ENCODE results near the gene AFAP1.
A peak's percentile ranks its signal among the peaks of the same experiment; 100 is the strongest.

The AFAP1 gene

DNA sequence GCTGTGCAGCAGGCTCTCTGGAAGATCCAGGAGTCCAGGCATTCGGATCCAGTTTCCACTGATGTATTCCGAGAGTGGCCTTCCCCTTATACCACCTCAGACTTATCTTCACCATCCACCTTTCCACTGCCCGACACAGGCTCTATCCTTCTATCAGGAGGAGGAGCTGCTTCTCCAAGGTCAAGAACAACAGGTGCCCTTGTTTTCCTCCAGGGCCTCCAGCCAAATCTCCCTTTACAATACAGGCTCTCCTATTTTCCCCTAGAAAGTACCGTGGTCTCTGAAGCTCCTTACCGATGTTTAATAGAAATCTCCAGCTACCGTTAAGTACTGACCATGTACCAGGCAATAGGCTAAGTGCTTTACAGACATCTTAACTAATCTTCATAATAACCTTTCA, 61.3 kb downstream of the AFAP1 start (continued):
- TF ChIP-seq ZNF658 (tag by site-specific recombination; IDR thresholded peaks at IDR 0.05) (no peak), ZNF585B (tag by site-specific recombination; IDR thresholded peaks at IDR 0.05) (no peak)

DNA sequence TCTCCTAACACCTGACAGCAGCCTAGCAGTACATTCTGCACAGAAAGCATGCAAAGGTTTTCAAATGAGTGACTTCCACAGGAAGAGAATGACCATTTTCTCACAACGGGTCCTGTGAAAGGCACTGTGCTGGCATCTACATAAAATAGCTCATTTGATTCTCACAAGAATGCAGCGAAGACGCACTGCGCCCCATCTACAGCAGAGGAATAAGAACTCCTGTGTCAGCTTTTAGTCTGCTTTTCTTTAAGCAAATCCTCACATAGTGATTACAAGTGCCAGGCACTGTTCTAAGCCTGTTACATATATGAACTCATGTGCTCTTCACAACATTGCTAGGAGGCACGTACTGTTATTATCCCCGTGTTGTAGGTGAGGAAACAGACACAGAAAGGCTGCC, 62.5 kb downstream of the AFAP1 start:
- Histone ChIP-seq H3K9me3 (ENCODE audit: control insufficient read depth, insufficient read depth, low read depth, low read length) (no peaks in the 10 kb centered on the region), H3K27ac (ENCODE audit: extremely low read depth, low read depth, low read length) (no peak overlapping the region), H3K4me1 (ENCODE audit: control insufficient read depth, insufficient read depth, low read length) (no peaks in the 10 kb centered on the region), H3K36me3 (ENCODE audit: control insufficient read depth in 2 of 2, insufficient read depth in 1 of 2, low read length in 2 of 2) (no peaks in the 10 kb centered on the region), H3K4me3 (ENCODE audit: low read depth, low read length) (no peak overlapping the region)
- TF ChIP-seq ZBTB7A (tag by site-specific recombination; IDR thresholded peaks at IDR 0.05; ENCODE audit: low read depth), result no peak
- TF ChIP-seq TCF7L2 (IDR thresholded peaks at IDR 0.05; ENCODE audit: borderline replicate concordance, low read depth, low read length), result no peak
- TF ChIP-seq ZNF423 (tag by site-specific recombination; IDR thresholded peaks at IDR 0.05), result no peak
- TF ChIP-seq, protein P1, sequence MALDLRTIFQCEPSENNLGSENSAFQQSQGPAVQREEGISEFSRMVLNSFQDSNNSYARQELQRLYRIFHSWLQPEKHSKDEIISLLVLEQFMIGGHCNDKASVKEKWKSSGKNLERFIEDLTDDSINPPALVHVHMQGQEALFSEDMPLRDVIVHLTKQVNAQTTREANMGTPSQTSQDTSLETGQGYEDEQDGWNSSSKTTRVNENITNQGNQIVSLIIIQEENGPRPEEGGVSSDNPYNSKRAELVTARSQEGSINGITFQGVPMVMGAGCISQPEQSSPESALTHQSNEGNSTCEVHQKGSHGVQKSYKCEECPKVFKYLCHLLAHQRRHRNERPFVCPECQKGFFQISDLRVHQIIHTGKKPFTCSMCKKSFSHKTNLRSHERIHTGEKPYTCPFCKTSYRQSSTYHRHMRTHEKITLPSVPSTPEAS (tag by site-specific recombination; IDR thresholded peaks at IDR 0.05), result no peak
- TF ChIP-seq ZNF214 (tag by site-specific recombination; IDR thresholded peaks at IDR 0.05; ENCODE audit: borderline replicate concordance), result no peak
- no peak for TF ChIP-seq ZNF23 (tag by site-specific recombination; IDR thresholded peaks at IDR 0.05; ENCODE audit: borderline replicate concordance)
- TF ChIP-seq, protein P2, sequence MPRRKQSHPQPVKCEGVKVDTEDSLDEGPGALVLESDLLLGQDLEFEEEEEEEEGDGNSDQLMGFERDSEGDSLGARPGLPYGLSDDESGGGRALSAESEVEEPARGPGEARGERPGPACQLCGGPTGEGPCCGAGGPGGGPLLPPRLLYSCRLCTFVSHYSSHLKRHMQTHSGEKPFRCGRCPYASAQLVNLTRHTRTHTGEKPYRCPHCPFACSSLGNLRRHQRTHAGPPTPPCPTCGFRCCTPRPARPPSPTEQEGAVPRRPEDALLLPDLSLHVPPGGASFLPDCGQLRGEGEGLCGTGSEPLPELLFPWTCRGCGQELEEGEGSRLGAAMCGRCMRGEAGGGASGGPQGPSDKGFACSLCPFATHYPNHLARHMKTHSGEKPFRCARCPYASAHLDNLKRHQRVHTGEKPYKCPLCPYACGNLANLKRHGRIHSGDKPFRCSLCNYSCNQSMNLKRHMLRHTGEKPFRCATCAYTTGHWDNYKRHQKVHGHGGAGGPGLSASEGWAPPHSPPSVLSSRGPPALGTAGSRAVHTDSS (tag by site-specific recombination; IDR thresholded peaks at IDR 0.05), result no peak
- TF ChIP-seq ZBTB8A (tag by site-specific recombination; IDR thresholded peaks at IDR 0.05), result no peak
- TF ChIP-seq IKZF3 (tag by site-specific recombination; IDR thresholded peaks at IDR 0.05), result no peak
- POLR2A ChIA-PET, result no interaction called here
- CTCF ChIA-PET, result interaction anchor here (1.0 to 1.5 kb wide), 3 partner anchors 32 to 112 kb away, joined by 3 to 5 read pairs (median 3); no protein-coding TSS in a partner anchor

DNA sequence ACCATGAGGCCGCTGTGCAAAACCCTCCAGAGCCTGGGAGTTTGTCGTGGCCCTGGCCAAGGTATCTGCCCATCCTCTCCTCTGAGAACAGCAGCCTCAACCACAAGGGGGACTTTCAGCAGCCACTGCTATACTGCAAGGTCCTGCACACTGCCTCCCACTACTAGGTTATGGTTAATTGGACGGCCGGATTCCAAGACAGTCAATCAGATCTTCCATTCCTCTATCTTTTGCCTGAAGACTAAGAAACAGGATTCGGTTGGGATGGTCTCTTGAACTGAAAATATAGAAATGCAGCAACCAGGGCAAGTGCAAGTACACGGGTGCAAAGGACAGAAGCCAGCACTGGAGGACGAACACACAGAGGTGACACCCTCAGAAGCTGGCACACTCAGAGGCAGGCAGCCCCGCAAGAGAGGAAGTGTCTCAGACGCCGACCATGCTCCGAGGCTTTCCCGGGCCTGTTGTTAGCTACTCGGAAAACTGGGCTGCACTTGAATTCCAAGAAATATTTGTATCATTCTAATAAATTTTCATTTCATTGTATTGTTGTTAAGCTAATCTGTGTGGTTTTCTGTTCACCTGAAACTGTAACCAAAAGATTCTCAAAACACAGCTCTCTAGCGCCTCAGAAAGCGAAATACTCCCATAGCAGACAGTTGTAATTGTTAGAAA, 63.3 kb downstream of the AFAP1 start:
- ChIA-PET POLR2A (no interaction called here), CTCF (interaction anchor here (1.0 to 1.5 kb wide), 3 partner anchors 31 to 113 kb away, joined by 3 to 5 read pairs (median 3); no protein-coding TSS in a partner anchor)
- no peak overlapping the region for H3K27ac ChIP-seq (ENCODE audit: extremely low read depth, low read depth, low read length)
- no peak overlapping the region for H3K4me3 ChIP-seq (ENCODE audit: low read depth, low read length)
- no peaks in the 10 kb centered on the region for H3K4me1 ChIP-seq (ENCODE audit: control insufficient read depth, insufficient read depth, low read length)
- H3K36me3 ChIP-seq (ENCODE audit: control insufficient read depth in 2 of 2, insufficient read depth in 1 of 2, low read length in 2 of 2), result peaks cover 0 to 2% of the 10 kb centered on the region in 2 experiments; a peak in 1 of 3 replicates
- H3K9me3 ChIP-seq (ENCODE audit: control insufficient read depth, insufficient read depth, low read depth, low read length), result no peaks in the 10 kb centered on the region
- TF ChIP-seq KLF9 (tag by site-specific recombination; IDR thresholded peaks at IDR 0.05; ENCODE audit: low read depth), result no peak
- TF ChIP-seq, protein P3, sequence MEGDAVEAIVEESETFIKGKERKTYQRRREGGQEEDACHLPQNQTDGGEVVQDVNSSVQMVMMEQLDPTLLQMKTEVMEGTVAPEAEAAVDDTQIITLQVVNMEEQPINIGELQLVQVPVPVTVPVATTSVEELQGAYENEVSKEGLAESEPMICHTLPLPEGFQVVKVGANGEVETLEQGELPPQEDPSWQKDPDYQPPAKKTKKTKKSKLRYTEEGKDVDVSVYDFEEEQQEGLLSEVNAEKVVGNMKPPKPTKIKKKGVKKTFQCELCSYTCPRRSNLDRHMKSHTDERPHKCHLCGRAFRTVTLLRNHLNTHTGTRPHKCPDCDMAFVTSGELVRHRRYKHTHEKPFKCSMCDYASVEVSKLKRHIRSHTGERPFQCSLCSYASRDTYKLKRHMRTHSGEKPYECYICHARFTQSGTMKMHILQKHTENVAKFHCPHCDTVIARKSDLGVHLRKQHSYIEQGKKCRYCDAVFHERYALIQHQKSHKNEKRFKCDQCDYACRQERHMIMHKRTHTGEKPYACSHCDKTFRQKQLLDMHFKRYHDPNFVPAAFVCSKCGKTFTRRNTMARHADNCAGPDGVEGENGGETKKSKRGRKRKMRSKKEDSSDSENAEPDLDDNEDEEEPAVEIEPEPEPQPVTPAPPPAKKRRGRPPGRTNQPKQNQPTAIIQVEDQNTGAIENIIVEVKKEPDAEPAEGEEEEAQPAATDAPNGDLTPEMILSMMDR (tag by site-specific recombination; IDR thresholded peaks at IDR 0.05), result 0 out of 2 replicates have a peak, but pooled peaks have one; percentile 13
- TF ChIP-seq, protein P4, sequence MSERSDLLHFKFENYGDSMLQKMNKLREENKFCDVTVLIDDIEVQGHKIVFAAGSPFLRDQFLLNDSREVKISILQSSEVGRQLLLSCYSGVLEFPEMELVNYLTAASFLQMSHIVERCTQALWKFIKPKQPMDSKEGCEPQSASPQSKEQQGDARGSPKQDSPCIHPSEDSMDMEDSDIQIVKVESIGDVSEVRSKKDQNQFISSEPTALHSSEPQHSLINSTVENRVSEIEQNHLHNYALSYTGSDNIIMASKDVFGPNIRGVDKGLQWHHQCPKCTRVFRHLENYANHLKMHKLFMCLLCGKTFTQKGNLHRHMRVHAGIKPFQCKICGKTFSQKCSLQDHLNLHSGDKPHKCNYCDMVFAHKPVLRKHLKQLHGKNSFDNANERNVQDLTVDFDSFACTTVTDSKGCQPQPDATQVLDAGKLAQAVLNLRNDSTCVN (tag by site-specific recombination; optimal IDR thresholded peaks at IDR 0.05), result no peak
- TF ChIP-seq ZNF555 (tag by site-specific recombination; conservative IDR thresholded peaks at IDR 0.05), result no peak
- TF ChIP-seq ZNF175 (tag by site-specific recombination; IDR thresholded peaks at IDR 0.05), result no peak
- TF ChIP-seq, protein P5, sequence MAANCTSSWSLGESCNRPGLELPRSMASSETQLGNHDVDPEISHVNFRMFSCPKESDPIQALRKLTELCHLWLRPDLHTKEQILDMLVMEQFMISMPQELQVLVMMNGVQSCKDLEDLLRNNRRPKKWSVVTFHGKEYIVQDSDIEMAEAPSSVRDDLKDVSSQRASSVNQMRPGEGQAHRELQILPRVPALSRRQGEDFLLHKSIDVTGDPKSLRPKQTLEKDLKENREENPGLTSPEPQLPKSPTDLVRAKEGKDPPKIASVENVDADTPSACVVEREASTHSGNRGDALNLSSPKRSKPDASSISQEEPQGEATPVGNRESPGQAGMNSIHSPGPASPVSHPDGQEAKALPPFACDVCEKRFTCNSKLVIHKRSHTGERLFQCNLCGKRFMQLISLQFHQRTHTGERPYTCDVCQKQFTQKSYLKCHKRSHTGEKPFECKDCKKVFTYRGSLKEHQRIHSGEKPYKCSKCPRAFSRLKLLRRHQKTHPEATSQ (tag by site-specific recombination; IDR thresholded peaks at IDR 0.05), result no peak
- TF ChIP-seq OVOL3 (tag by site-specific recombination; IDR thresholded peaks at IDR 0.05), result no peak
- no peak for TF ChIP-seq ZNF843 (tag by site-specific recombination; IDR thresholded peaks at IDR 0.05)
- TF ChIP-seq, protein P6, sequence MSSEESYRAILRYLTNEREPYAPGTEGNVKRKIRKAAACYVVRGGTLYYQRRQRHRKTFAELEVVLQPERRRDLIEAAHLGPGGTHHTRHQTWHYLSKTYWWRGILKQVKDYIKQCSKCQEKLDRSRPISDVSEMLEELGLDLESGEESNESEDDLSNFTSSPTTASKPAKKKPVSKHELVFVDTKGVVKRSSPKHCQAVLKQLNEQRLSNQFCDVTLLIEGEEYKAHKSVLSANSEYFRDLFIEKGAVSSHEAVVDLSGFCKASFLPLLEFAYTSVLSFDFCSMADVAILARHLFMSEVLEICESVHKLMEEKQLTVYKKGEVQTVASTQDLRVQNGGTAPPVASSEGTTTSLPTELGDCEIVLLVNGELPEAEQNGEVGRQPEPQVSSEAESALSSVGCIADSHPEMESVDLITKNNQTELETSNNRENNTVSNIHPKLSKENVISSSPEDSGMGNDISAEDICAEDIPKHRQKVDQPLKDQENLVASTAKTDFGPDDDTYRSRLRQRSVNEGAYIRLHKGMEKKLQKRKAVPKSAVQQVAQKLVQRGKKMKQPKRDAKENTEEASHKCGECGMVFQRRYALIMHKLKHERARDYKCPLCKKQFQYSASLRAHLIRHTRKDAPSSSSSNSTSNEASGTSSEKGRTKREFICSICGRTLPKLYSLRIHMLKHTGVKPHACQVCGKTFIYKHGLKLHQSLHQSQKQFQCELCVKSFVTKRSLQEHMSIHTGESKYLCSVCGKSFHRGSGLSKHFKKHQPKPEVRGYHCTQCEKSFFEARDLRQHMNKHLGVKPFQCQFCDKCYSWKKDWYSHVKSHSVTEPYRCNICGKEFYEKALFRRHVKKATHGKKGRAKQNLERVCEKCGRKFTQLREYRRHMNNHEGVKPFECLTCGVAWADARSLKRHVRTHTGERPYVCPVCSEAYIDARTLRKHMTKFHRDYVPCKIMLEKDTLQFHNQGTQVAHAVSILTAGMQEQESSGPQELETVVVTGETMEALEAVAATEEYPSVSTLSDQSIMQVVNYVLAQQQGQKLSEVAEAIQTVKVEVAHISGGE (tag by site-specific recombination; conservative IDR thresholded peaks at IDR 0.05; ENCODE audit: low read depth), result no peak
- no peak for TF ChIP-seq ZNF585B (tag by site-specific recombination; IDR thresholded peaks at IDR 0.05)
